NCI-H345 treated with DMSO at 0.1 percent for 48 hours (cell line): ENCODE results near the gene SNX5.

Experiments
- DNase-seq: peaks from one replicate; lab custom pipeline; 2025; ENCODE audit not compliant: unreplicated experiment; lab: John Stamatoyannopoulos, UW

SNX5 gene

DNA sequence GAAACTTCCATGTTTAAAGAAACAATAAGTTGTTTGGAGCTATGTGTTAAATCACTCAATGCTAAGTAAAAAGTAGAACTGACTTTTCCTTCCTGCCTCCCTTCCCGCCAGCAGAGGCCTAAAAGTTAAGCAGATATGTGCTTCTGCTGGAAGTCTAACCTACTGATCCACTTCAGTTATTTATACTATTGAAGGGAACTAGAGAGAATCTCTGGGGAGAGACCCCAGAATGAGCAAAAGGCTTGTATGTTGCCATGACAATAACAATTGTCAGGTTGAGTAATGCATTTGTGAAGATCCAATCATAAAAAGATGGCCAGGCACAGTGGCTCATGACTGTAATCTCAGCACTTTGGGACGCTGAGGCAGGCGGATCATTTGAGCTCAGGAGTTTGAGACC is 25.0 kb upstream of the SNX5 start:
- no peak for DNase-seq

GRCh38 chr20:17992847-17993513 is 24.4 kb upstream of the SNX5 start:
- no peak for DNase-seq

DNA sequence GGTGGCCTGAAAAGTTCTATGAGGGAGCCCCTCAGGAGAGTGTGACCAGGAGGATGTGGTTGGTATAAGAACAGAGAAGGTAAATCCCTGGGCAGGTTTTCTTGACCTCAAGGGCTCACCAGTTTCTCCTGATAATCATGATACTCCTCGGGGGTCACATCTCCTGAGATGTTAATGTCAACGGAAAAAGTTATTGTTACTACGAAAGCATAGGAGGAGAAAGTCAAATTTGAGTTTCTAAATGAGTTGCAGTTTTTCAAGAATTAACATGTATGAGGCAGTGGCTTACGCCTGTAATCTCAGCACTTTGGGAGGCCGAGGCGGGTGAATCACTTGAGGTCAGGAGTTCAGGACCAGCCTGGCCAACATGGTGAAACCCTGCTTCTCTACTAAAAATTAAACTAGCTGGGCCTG is 23.6 kb upstream of the SNX5 start:
- no peak for DNase-seq

DNA sequence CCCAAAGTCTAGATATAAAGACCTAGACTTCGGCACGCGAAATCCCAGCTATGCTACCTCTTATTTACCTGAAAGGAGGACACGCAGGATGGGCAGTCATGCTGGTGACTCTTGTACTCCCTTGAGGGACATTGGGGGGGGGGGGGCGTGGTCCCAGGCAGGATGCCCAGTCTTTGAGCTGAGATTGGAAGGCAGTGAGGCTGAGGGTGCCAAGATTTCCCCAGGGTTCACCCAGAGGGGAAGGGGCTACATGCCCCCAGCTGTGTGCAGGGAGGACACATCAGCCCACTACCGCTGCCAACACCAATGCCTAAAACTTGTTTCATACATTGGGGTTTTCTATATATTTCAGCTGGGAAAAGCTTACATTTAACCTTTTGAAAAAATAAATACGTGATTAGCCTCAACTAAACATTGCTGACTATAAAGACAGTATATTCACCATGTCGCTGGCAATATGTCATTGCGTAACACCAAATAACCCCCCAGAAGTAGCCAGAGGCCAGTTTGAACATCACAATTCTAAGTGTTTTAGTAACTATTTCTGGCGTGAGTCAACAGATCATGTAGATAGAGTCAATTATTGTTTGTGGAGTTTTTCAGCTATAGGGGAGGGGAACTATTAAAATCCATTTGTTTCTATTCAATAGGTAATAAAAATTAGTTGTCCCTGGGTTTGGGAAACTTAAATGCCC is 21.8 kb upstream of the SNX5 start:
- DNase-seq: no peak

GRCh38 chr20:17987988-17988387 is 19.4 kb upstream of the SNX5 start:
- no peak for DNase-seq

DNA sequence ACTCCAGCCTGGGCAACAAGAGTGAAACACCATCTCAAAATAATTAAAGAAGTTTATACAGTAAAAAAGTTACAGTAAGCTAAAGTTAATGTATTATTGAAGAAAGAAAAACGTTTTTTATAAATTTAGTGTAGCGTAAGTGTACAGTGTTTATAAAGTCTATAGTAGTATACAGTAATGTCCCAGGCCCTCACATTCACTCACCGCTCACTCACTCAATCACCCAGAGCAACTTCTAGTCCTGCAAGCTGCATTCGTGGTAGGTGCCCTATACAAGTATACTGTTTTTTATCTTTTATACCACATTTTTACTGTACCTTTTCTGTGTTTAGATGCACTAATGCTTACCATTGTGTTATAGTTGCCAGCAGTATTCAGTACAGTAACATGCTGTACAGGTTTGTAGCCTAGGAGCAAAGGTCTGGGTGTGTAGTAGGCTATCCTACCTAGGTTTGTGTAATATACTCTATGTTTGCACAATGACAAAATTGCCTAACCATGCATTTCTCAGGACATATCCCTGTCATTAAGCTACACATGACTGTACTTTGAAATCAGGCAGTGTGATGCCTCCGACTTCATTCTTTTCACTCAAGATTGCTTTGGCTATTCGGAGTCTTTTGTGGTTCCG is 16.9 kb upstream of the SNX5 start:
- DNase-seq: no peak

DNA sequence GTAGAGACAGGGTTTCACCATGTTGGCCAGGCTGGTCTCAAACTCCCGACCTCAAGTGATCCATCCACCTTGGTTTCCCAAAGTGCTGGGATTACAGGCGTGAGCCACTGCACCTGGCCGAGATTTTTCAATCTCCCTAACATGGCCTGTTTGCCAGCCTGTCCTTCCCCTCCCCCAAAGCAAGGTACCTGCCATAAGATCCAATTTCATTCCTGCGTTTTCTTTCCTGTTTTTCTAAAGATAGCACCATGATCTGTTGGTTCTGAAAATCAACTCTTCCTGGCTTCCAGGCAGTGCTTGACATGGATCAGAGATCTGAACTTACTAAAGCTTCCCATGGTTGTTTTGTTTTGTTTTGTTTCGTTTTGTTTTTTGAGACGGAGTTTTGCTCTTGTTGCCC is 7.7 kb upstream of the SNX5 start:
- no peak for DNase-seq

DNA sequence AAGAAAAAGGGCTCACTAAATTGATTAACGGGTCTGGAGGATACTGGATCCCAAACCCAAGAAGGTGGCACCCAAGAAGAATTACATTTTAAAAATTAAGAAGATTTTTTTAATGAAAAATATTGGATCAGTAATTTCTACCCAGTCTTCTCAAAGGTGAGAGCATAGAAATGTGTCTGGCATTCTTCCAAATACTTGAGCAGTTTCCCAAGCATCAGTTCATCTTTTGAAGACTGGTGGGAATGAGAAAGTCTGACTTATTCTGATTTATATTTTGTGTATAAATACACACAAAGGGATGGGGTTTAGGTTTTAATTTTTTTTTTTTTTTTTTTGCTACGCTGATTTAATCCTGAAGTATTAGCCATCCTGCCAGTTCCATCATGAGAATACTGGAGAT is 3.5 kb upstream of the SNX5 start:
- no peak for DNase-seq

DNA sequence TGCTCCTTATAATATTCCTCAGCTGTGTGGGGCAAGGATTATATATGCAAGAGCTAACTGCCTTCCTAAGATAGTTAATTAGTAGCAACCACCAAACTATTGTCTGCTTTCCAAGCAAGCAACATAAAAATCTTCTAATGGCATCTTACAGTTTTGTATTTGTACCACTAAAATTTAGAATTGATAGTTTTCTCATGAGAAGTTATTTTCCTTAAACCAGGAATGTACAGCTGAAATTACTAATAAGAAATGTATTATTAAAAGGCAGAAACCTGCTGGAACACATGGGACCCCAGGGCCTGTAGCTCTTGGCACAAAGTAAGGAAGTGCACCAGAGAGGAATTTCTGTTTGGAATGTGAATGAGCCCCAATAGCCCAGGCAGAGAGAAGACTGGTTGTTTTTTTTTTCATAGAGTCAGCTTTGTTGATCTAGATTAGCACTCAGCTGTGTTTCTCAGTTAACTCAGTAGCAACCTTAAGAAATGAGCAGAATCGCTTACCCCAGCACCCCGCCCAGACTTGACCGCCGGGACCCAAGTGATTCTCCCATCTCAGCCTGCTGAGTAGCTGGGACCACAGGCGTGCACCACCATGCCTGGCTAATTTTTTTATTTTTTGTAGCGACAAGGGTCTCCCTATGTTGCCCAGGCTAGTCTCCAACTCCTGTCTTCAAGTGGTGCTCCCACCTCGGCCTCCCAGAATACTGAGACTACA is 2.9 kb upstream of the SNX5 start:
- no peak for DNase-seq

DNA sequence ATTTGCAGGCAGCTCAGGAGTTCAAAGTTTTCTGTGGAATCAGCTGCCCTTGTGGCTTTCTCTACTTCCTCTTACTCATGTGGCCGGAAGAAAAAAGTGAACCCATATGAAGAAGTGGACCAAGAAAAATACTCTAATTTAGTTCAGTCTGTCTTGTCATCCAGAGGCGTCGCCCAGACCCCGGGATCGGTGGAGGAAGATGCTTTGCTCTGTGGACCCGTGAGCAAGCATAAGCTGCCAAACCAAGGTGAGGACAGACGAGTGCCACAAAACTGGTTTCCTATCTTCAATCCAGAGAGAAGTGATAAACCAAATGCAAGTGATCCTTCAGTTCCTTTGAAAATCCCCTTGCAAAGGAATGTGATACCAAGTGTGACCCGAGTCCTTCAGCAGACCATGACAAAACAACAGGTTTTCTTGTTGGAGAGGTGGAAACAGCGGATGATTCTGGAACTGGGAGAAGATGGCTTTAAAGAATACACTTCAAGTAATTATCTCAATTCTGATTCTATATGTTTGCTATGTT is 1.4 kb upstream of the SNX5 start:
- no peak for DNase-seq

DNA sequence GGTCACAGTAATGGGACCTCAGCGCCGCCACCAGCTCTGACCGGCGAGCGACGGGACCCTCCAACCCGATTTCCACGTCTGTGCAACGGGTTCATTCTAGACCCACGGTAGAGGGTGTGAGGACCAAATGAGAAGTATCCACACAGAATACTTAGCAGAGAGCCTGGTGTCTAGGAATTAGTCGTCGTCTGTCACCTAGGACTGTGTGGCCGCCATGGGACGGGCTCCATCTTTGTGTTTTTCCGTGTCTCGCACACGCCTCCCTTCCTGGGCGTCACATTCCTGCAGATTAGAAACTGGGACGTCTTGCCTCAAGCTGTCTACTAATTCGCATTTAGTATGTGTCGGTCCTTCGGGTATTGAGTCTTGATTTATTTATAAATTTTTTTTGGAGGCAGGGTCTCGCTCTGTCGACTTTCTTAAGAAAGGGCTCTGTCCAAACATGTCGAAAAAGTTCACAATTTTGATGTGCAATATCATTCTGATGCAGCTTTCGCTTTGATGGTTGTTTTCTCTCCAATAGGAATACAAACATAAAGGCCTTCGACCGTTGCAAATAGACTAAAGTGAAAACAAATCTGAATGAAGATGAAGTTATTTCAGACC is 787 bp upstream of the SNX5 start:
- DNase-seq: no peak

DNA sequence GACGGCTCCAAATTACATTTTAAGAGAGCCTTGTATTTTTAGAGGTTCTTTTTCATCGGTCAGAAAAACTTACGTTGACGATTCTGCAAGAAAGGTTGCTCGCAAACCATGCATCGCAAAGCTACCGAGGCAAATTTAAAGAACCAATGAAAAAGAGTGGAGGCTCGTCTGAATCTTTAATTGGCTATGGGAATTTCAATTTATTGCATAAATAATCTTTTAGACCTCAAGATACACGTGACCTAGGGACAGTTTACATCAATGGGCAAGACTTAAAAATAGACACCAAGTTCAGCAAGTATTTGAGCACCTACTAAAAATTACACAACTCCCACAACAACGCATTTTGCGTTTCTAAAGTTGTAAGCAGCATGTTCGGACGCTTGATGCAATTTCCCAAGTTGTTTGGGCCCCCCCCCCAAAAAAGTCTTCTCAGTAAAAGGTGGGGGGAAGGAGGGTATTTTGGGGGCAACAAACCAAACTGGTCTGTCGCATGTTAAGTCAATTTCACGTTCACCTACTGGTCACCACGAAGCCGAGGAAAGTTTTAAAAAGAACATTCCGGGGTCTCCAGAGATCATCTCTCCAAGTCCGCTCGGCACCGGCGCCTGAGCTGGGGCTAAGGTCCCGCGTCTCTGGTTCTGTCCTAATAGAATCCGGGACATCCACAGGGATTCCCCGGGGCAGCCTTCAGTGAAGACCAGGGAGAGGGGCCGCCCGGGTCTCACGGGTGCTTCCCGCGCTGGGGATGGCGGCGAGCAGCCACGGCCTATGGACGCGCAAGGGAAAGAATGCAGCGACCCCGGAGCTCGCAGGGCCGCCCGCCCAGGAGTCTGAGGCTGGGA is 851 bp downstream of the SNX5 start:
- DNase-seq: no peak

GRCh38 chr20:17966432-17967310 is 1.9 kb downstream of the SNX5 start:
- DNase-seq: no peak

DNA sequence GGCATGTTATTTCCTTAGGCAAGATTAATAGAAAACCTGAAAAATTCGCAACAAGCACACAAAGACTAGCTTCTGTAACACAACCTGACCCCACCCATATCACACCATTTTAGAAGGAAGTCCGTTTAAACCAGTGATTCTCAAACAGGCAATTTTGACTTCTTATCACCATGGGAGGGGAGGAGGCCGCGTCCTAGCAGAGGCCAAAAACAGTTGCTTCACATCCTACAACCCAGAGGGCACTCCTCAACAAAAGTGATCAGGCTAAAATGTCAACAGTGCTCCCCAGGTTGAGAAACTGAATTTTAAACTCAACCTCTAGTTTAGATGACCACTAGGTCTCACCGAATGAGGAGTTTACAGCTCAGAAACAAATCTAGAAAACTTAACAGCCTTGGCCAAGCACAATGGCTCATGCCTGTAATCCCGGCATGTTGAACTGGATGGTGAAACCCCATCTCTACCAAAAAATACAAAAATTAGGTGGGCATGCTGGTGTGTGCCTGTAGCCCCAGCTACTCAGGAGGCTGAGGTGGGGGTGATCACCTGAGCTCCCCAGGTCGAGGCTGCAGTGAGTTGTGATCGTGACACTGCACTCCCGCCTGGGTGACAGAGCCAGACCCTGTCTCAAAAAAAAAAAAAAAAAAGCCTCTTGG is 3.4 kb downstream of the SNX5 start:
- DNase-seq: no peak

DNA sequence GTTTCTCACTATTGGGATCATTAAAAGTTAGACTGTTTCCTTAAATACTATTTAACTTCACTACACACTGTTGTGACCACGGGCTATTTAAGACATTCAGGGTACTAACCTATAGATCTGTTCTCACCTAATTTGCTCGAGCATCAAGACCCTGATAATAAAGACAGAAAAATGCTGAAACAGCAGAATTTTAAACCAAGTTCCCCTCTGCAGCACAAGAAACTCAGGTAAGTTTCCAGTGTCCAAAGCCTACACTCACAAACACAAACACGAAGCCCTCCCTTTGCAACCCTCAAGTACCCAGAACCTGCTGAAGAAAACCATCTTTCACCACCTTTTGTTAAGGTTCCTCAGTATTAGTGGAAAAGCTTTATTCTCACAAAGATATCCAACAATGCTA is 4.0 kb downstream of the SNX5 start:
- no peak for DNase-seq

- no peak for DNase-seq
Measured at GRCh38 chr20:17964073-17964472, 4.5 kb downstream of the SNX5 start.

DNA sequence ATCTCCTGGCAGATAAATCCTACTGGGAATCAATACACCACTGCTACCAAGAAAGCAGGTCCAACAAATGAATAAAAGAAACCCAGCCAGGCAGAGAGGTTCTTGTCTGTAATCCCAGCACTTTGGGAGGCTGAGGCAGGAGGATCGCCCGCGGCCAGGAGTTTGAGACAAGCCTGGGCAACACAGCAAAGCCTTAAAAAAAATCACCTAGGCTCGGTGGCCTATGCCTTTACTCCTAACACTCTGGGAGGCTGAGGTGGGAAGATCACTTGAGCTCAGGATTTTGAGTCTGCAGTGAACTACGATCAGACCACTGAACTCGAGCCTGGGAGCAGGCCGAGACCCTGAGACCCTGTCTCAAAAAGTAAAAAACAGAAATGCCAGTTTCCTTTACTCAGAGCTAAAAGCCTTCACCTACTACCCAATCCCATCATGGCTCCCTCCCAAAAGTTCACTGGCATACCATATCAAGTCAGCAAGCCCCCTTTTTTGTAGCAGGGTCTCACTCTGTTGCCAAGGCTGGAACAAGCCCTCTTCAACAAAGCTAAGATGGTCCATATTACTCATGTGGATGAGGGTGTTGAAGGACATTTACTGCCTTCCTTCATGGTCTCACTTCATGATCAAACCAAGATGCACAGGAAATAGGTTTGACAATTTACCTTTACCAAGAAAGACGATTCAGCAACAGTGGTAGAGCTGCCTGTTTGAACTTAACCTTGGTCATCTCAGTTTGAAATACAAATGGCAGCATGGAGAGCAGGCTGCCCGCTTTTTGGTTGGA is 5.3 kb downstream of the SNX5 start:
- DNase-seq: no peak

- no peak for DNase-seq
Measured at GRCh38 chr20:17961587-17961940, 7.0 kb downstream of the SNX5 start.
